HCT116 (cell line): ENCODE data around the gene INO80. TPM values are rescaled to one million over a fixed set of nuclear protein-coding genes. Genes with fewer than 3 reads are reported as not detected.

Experiments used
- ATAC-seq: fragments of 200-7000 bp; cut with Tn5 transposase; 2 replicates; pipeline ENCODE4 v1.9.1; 2020; ENCODE audit warnings: mild to moderate bottlenecking, moderate library complexity
- BruUV-seq: library from RNA; stranded (reverse); fragments of 400-500 nt; replicated peaks from 2 replicates; lab custom pipeline; 2021; lab: Mats Ljungman, UMichigan
- CTCF ChIA-PET: fragments of 300-600 bp; sonication (Branson Sonifier 250); formaldehyde crosslinking; loops from one replicate; lab custom pipeline; 2021; ENCODE audit warnings: antibody characterized with exemption; lab: Charles Lee
- POLR2A ChIA-PET: fragments of 300-600, 350-600 bp; sonication (Branson Sonifier 250); formaldehyde crosslinking; loops from one replicate; lab custom pipeline; 2021; ENCODE audit warnings: antibody characterized with exemption; lab: Charles Lee
- RAD21 ChIA-PET, 2 experiments: fragments of 300-600 bp; sonication (Branson Sonifier 250); formaldehyde crosslinking; loops; one replicate each; lab custom pipeline; 2023; ENCODE audit warnings: low total read pairs in 2 of 2; ENCODE audit not compliant: uncharacterized antibody in 2 of 2, unreplicated experiment in 2 of 2, low non-redundant PET in 1 of 2; lab: Charles Lee
- DNase-seq: peaks from one replicate; pipeline ENCODE4 v3.0.0-alpha.2; 2010; ENCODE audit warnings: low read depth, low spot score
- H2AFZ ChIP-seq: fragments of 200-600 bp; shearing (Covaris generic), sonication (generic); 2 replicates; pipeline ENCODE4 v1.6.1; 2017; ENCODE audit warnings: low read depth, mixed run types, mixed read lengths, antibody characterized with exemption, low read length; ENCODE audit not compliant: poor library complexity, severe bottlenecking
- H3K27ac ChIP-seq: 2 replicates; pipeline ENCODE4 v1.5.1; 2012; ENCODE audit warnings: low read depth, low read length
- H3K27me3 ChIP-seq: fragments of 200-600 bp; sonication (generic); 2 replicates; pipeline ENCODE4 v1.6.1; 2016; ENCODE audit warnings: mixed run types, low read length, mixed read lengths; ENCODE audit not compliant: insufficient read depth
- H3K36me3 ChIP-seq, 2 experiments: fragments of 200-500 bp in 1 of 2; fragments of 200-600 bp in 1 of 2; sonication (Bioruptor generic) in 1 of 2; sonication (generic) in 1 of 2; 2 replicates each; pipeline versions ENCODE4 v1.5.1 to v1.6.1; 2014 to 2016; ENCODE audit warnings: low read length in 2 of 2, inconsistent platforms in 1 of 2, mixed read lengths in 1 of 2, mixed run types in 1 of 2; ENCODE audit not compliant: insufficient read depth in 2 of 2, control insufficient read depth in 1 of 2
- H3K4me1 ChIP-seq, 2 experiments: fragments of 200-600 bp in 1 of 2; sonication (generic) in 1 of 2; 2 replicates each; pipeline versions ENCODE4 v1.5.1 to v1.6.1; 2012 to 2017; ENCODE audit warnings: low read length in 2 of 2, inconsistent platforms in 1 of 2, mild to moderate bottlenecking in 1 of 2, mixed read lengths in 1 of 2, mixed run types in 1 of 2, moderate library complexity in 1 of 2; ENCODE audit not compliant: insufficient read depth in 2 of 2, control insufficient read depth in 1 of 2
- H3K4me2 ChIP-seq: fragments of 200-600 bp; sonication (generic); 2 replicates; pipeline ENCODE4 v1.6.1; 2017; ENCODE audit warnings: mixed run types, low read length, mixed read lengths
- H3K4me3 ChIP-seq, 2 experiments: fragments of 200-600 bp in 1 of 2; sonication (generic) in 1 of 2; replicated peaks in 1 of 2; 2 replicates each; pipeline ENCODE4 v1.5.1; 2011 to 2016; ENCODE audit warnings: low read length in 2 of 2, control low read depth in 1 of 2, low read depth in 1 of 2, mild to moderate bottlenecking in 1 of 2, mixed read lengths in 1 of 2, mixed run types in 1 of 2
- H3K79me2 ChIP-seq: fragments of 200-600 bp; sonication (generic); 2 replicates; pipeline ENCODE4 v1.6.1; 2017; ENCODE audit warnings: mild to moderate bottlenecking, mixed run types, low read length, moderate library complexity, mixed read lengths; ENCODE audit not compliant: insufficient read depth
- H3K9ac ChIP-seq: fragments of 200-600 bp; sonication (generic); 2 replicates; pipeline ENCODE4 v1.6.1; 2016; ENCODE audit warnings: low read length, mixed read lengths
- H3K9me2 ChIP-seq: fragments of 200-600 bp; sonication (generic), shearing (Covaris generic); 2 replicates; pipeline ENCODE4 v1.6.1; 2017; ENCODE audit warnings: mixed run types, mild to moderate bottlenecking, moderate library complexity; ENCODE audit not compliant: insufficient read depth
- H3K9me3 ChIP-seq, 2 experiments: fragments of 200-500 bp in 1 of 2; fragments of 200-600 bp in 1 of 2; sonication (Bioruptor generic) in 1 of 2; sonication (generic) in 1 of 2; 2 replicates each; pipeline ENCODE4 v1.6.1; 2014 to 2017; ENCODE audit warnings: low read length in 2 of 2, mixed read lengths in 2 of 2, inconsistent platforms in 1 of 2, low read depth in 1 of 2, mild to moderate bottlenecking in 1 of 2, mixed run types in 1 of 2, moderate library complexity in 1 of 2; ENCODE audit not compliant: control insufficient read depth in 1 of 2, insufficient read depth in 1 of 2
- H4K20me1 ChIP-seq: fragments of 200-600 bp; sonication (generic), shearing (Covaris generic); 2 replicates; pipeline ENCODE4 v1.6.1; 2017; ENCODE audit warnings: mixed run types, mild to moderate bottlenecking, moderate library complexity; ENCODE audit not compliant: insufficient read depth
- POLR2AphosphoS5 ChIP-seq: IDR thresholded peaks from 2 replicates; pipeline ENCODE4 v1.6.1; 2011; ENCODE audit warnings: mild to moderate bottlenecking, low read depth, low read length, moderate library complexity
- RAD21 ChIP-seq: IDR thresholded peaks from 2 replicates; pipeline ENCODE4 v1.6.1; 2012; ENCODE audit warnings: low read depth, mild to moderate bottlenecking
- ZFX ChIP-seq: fragments of 450-650 bp; IDR thresholded peaks from 2 replicates; pipeline ENCODE4 v1.6.1; 2017
- intact Hi-C: fragments of 100-400 bp; cut with micrococcal nuclease; formaldehyde crosslinking; loops from 2 replicates; pipeline ENCODE4 v1.10.0; 2022
- total RNA-seq: library from RNA; stranded (reverse); gene quantifications from one replicate; pipeline ENCODE4 v1.2.1, GENCODE V29; 2021; ENCODE audit not compliant: unreplicated experiment

The INO80 gene
- total RNA-seq, 1 experiment from 2014 or later: 28.2 TPM

DNA sequence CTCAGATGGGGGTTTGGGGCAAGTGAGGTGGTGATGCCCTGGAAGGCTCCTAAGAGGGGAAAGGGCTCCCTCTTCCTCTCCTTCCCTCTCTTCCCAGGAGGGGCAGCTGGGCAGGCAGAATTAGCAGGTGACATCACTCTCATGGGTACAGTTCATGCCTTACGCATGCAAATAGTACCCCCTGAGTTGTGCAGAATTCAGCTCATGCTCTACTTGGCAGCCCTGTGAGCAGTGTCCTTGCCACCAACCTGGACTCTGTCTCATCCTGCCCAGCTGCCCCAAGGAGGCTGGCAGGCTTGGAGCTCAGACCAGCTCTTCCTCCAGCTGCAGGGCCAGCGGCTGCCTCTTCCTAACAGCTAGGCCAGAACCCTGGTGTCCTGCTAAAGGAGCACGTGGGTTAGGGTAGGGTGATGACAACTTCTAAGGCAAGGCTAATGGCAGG is 159.5 kb downstream of the INO80 start:
- no peak overlapping the region for H3K27ac ChIP-seq
- BruUV-seq: no TSS peak
- H4K20me1 ChIP-seq: no peaks in the 10 kb centered on the region
- no peak for ATAC-seq
- TF ChIP-seq ZFX (no peak), POLR2AphosphoS5 (peak; percentile 25; the same call in 1 of the 2 replicates)
- TF ChIP-seq, all 23 proteins: peak for 1
- CTCF ChIA-PET: interaction anchor here (2.5 kb wide), 1 partner anchor 15 kb away, joined by 6 read pairs; no protein-coding TSS in a partner anchor
- H2AFZ ChIP-seq: no peak overlapping the region
- no peak overlapping the region for H3K4me3 ChIP-seq
- no peaks in the 10 kb centered on the region for H3K36me3 ChIP-seq
- no peak overlapping the region for H3K4me2 ChIP-seq
- intact Hi-C loops: no loop called here
- POLR2A ChIA-PET: interaction anchor here (0.6 to 1.6 kb wide), 3 partner anchors 10 to 363 kb away, joined by 3 to 4 read pairs (median 3); no protein-coding TSS in a partner anchor
- H3K27me3 ChIP-seq: no peaks in the 10 kb centered on the region
- H3K4me1 ChIP-seq: peaks cover 20 to 36% of the 10 kb centered on the region in 2 experiments
- no peaks in the 10 kb centered on the region for H3K9me2 ChIP-seq
- RAD21 ChIA-PET: no interaction called here
- no peak for DNase-seq
- no peaks in the 10 kb centered on the region for H3K79me2 ChIP-seq
- H3K9ac ChIP-seq: no peak overlapping the region
- H3K9me3 ChIP-seq: no peaks in the 10 kb centered on the region

DNA sequence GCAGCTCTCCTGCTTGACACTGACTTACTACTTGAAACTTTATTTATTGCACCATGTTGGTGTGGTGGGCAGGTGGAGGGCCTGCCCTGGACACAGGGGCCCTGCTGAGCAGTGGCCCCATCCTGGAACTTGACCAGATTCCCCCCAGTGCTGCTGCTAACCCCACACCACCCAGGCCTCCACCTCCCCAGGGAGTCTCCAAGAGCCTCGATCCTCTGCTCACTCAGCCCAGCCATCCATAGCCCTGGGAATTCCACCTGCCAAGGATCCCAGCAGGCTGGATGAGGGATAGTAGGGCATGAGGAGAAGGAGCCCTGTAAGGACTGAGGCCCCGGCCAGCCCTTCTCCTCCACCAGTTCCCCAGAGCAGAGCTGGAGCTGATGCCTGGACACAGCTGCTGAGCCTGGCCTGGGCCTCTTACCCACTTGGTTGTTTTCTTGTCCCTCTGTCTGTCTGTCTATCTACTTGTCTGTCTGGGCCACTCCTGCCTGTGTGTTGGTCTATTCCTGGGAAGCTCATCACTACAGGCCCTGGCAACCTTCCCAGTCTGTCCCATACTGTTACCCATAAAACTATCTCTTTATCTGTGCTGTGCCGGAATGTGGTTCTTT is 160.0 kb downstream of the INO80 start:
- DNase-seq (no peak), ATAC-seq (no peak)
- POLR2A ChIA-PET: interaction anchor here (0.8 to 1.6 kb wide), 2 partner anchors 11 to 20 kb away, joined by 3 to 4 read pairs; no protein-coding TSS in a partner anchor
- Histone ChIP-seq H3K9me3 (no peaks in the 10 kb centered on the region), H3K79me2 (no peaks in the 10 kb centered on the region), H4K20me1 (no peaks in the 10 kb centered on the region), H3K27me3 (no peaks in the 10 kb centered on the region), H3K9ac (no peak overlapping the region), H2AFZ (no peak overlapping the region), H3K4me1 (peaks cover 17 to 33% of the 10 kb centered on the region in 2 experiments), H3K4me2 (no peak overlapping the region), H3K36me3 (no peaks in the 10 kb centered on the region), H3K4me3 (no peak overlapping the region), H3K27ac (no peak overlapping the region), H3K9me2 (no peaks in the 10 kb centered on the region)
- intact Hi-C loops: no loop called here
- BruUV-seq: no TSS peak
- TF ChIP-seq RAD21: no peak
- TF ChIP-seq ZFX: no peak
- TF ChIP-seq POLR2AphosphoS5: 0 out of 2 replicates have a peak, but pooled peaks have one; percentile 7
- RAD21 ChIA-PET: no interaction called here
- CTCF ChIA-PET: interaction anchor here (2.5 kb wide), 1 partner anchor 15 kb away, joined by 6 read pairs; no protein-coding TSS in a partner anchor
